SK-N-SH (cell line): ENCODE measurements around the gene TMPRSS6. TPM values are rescaled to one million over a fixed set of nuclear protein-coding genes. Genes with fewer than 3 reads are reported as not detected.

Experiments used
- CTCF ChIA-PET: fragments of 300-600, 350-600 bp; formaldehyde crosslinking; extraction: SDS; loops from one replicate; lab custom pipeline; 2021; lab: Yijun Ruan, JAX
- POLR2A ChIA-PET: fragments of 350-600 bp; sonication (Branson Sonifier 250); formaldehyde crosslinking; extraction: SDS; loops from one replicate; lab custom pipeline; 2020; ENCODE audit warnings: antibody characterized with exemption, inconsistent platforms; lab: Yijun Ruan, JAX
- DNase-seq: peaks from one replicate; pipeline ENCODE4 v3.0.0; 2012
- H2AFZ ChIP-seq: fragments of 200-600 bp; sonication (generic); 2 replicates; pipeline ENCODE4 v1.8.1; 2016; ENCODE audit warnings: antibody characterized with exemption, mild to moderate bottlenecking, low read depth
- H3F3A ChIP-seq: fragments of 200-600 bp; sonication (generic); replicated peaks from 2 replicates; pipeline ENCODE3; 2016; ENCODE audit warnings: antibody characterized with exemption, mild to moderate bottlenecking; ENCODE audit not compliant: insufficient read depth
- H3K27ac ChIP-seq, 2 experiments: fragments of 200-500 bp in 1 of 2; fragments of 200-600 bp in 1 of 2; sonication (Bioruptor generic) in 1 of 2; sonication (generic), shearing (Covaris generic) in 1 of 2; 2 replicates each; pipeline versions ENCODE4 v1.5.1 to v1.6.1; 2014 to 2016; ENCODE audit warnings: low read depth in 2 of 2, inconsistent platforms in 1 of 2, low read length in 1 of 2, mild to moderate bottlenecking in 1 of 2, mixed read lengths in 1 of 2
- H3K27me3 ChIP-seq: fragments of 200-600 bp; sonication (generic), shearing (Covaris generic); 2 replicates; pipeline ENCODE4 v1.6.1; 2016; ENCODE audit warnings: mixed run types; ENCODE audit not compliant: insufficient read depth
- H3K36me3 ChIP-seq, 2 experiments: fragments of 200-500 bp in 1 of 2; fragments of 200-600 bp in 1 of 2; sonication (Bioruptor generic) in 1 of 2; sonication (generic) in 1 of 2; replicated peaks in 1 of 2; 2 replicates each; pipeline versions ENCODE3 to v1.5.1; 2014 to 2016; ENCODE audit warnings: low read length in 1 of 2, mild to moderate bottlenecking in 1 of 2; ENCODE audit not compliant: insufficient read depth in 2 of 2, control insufficient read depth in 1 of 2
- H3K4me1 ChIP-seq, 2 experiments: fragments of 200-500 bp in 1 of 2; fragments of 200-600 bp in 1 of 2; sonication (Bioruptor generic) in 1 of 2; sonication (generic), shearing (Covaris generic) in 1 of 2; 2 replicates each; pipeline versions ENCODE4 v1.5.1 to v1.6.1; 2014 to 2016; ENCODE audit warnings: low read depth in 1 of 2, low read length in 1 of 2, mixed run types in 1 of 2; ENCODE audit not compliant: insufficient read depth in 2 of 2, control insufficient read depth in 1 of 2
- H3K4me2 ChIP-seq: fragments of 200-600 bp; sonication (generic), shearing (Covaris generic); 2 replicates; pipeline ENCODE4 v1.6.1; 2017; ENCODE audit warnings: mixed run types
- H3K4me3 ChIP-seq, 2 experiments: fragments of 200-500 bp in 1 of 2; fragments of 200-600 bp in 1 of 2; sonication (Bioruptor generic) in 1 of 2; sonication (generic), shearing (Covaris generic) in 1 of 2; 2 replicates each; pipeline versions ENCODE4 v1.5.1 to v1.8.1; 2014 to 2016; ENCODE audit warnings: low read depth in 2 of 2, inconsistent platforms in 1 of 2, low read length in 1 of 2, mild to moderate bottlenecking in 1 of 2, mixed read lengths in 1 of 2, moderate library complexity in 1 of 2
- H3K79me2 ChIP-seq: fragments of 200-600 bp; sonication (generic); 2 replicates; pipeline ENCODE4 v1.8.1; 2017; ENCODE audit warnings: mild to moderate bottlenecking; ENCODE audit not compliant: insufficient read depth
- H3K9ac ChIP-seq: fragments of 200-600 bp; sonication (generic); 2 replicates; pipeline ENCODE4 v1.6.1; 2017; ENCODE audit warnings: mixed run types
- H3K9me2 ChIP-seq: fragments of 200-600 bp; sonication (generic); 2 replicates; pipeline ENCODE4 v1.6.1; 2017; ENCODE audit warnings: mixed run types
- H3K9me3 ChIP-seq: fragments of 200-600 bp; sonication (generic); 2 replicates; pipeline ENCODE4 v1.6.1; 2017; ENCODE audit warnings: mixed run types, mild to moderate bottlenecking, moderate library complexity
- H4K20me1 ChIP-seq: fragments of 200-600 bp; sonication (generic); 2 replicates; pipeline ENCODE4 v1.6.1; 2017; ENCODE audit warnings: mild to moderate bottlenecking, mixed run types; ENCODE audit not compliant: insufficient read depth
- ELF1 ChIP-seq: IDR thresholded peaks from 2 replicates; pipeline ENCODE4 v1.4.0; 2012
- FOSL2 ChIP-seq: IDR thresholded peaks from 2 replicates; pipeline ENCODE4 v1.4.0; 2012; ENCODE audit warnings: low read depth, mild to moderate bottlenecking, moderate library complexity, borderline replicate concordance
- GATA2 ChIP-seq: sonication (generic); formaldehyde crosslinking; IDR thresholded peaks from 2 replicates; pipeline ENCODE4 v1.5.0; 2020; ENCODE audit warnings: mild to moderate bottlenecking, missing genetic modification reagents
- JUND ChIP-seq: IDR thresholded peaks from 2 replicates; pipeline ENCODE4 v1.4.0; 2012
- MAX ChIP-seq: IDR thresholded peaks from 2 replicates; pipeline ENCODE4 v1.4.0; 2012; ENCODE audit warnings: low read depth
- MXI1 ChIP-seq: IDR thresholded peaks from 2 replicates; pipeline ENCODE4 v1.6.1; 2012; ENCODE audit warnings: mild to moderate bottlenecking, low read depth, low read length, improper control_type of control experiment
- NFIC ChIP-seq: IDR thresholded peaks from 2 replicates; pipeline ENCODE4 v1.4.0; 2012; ENCODE audit warnings: borderline replicate concordance
- NRF1 ChIP-seq: IDR thresholded peaks from 2 replicates; pipeline ENCODE4 v1.6.1; 2012; ENCODE audit warnings: low read depth, mild to moderate bottlenecking, low read length
- PBX3 ChIP-seq: IDR thresholded peaks from 2 replicates; pipeline ENCODE4; 2012
- POLR2AphosphoS5 ChIP-seq: IDR thresholded peaks from 2 replicates; pipeline ENCODE4 v1.6.1; 2012; ENCODE audit warnings: low read depth, low read length
- RAD21 ChIP-seq: IDR thresholded peaks from 2 replicates; pipeline ENCODE4 v1.6.1; 2012; ENCODE audit warnings: mild to moderate bottlenecking, low read length
- RFX5 ChIP-seq: IDR thresholded peaks from 2 replicates; pipeline ENCODE4 v1.6.1; 2012; ENCODE audit warnings: mild to moderate bottlenecking, improper control_type of control experiment, low read length
- RXRA ChIP-seq: IDR thresholded peaks from 2 replicates; pipeline ENCODE4 v1.4.0; 2012; ENCODE audit warnings: low read depth, mild to moderate bottlenecking, borderline replicate concordance
- SIN3A ChIP-seq: IDR thresholded peaks from 2 replicates; pipeline ENCODE4 v1.6.1; 2012; ENCODE audit warnings: low read depth, mild to moderate bottlenecking, low read length, moderate library complexity, borderline replicate concordance
- TAF1 ChIP-seq: IDR thresholded peaks from 2 replicates; pipeline ENCODE4 v1.6.1; 2012; ENCODE audit warnings: low read depth, mild to moderate bottlenecking, low read length, moderate library complexity, borderline replicate concordance
- TCF12 ChIP-seq: IDR thresholded peaks from 2 replicates; pipeline ENCODE4 v1.4.0; 2012
- USF1 ChIP-seq: IDR thresholded peaks from 2 replicates; pipeline ENCODE4 v1.4.0; 2012; ENCODE audit warnings: low read depth, borderline replicate concordance
- YY1 ChIP-seq: IDR thresholded peaks from 2 replicates; pipeline ENCODE4 v1.4.0; 2012; ENCODE audit warnings: low read depth, mild to moderate bottlenecking
- WGBS: methylation state at CpG from one replicate; pipeline ENCODE4 v1.1.6; 2017; ENCODE audit warnings: low lambda C conversion rate; 5-methylcytosine and 5-hydroxymethylcytosine counted together
- polyA plus RNA-seq, 3 experiments: library from polyadenylated mRNA; depleted of rRNA; stranded (reverse); fragments of >200 nt; gene quantifications; 2 replicates each; pipeline ENCODE4 v1.2.3, GENCODE V29; 2012

TMPRSS6 gene
- polyA plus RNA-seq, 1 of the 3 experiments (the other 2 are of a cell fraction), result not detected

- H3K9me3 ChIP-seq, result no peaks in the 10 kb centered on the region
- no peaks in the 10 kb centered on the region for H3K4me1 ChIP-seq
- H3K79me2 ChIP-seq, result no peaks in the 10 kb centered on the region
- H3K4me3 ChIP-seq, result no peak overlapping the region
- no peak overlapping the region for H3K27ac ChIP-seq
- no peak overlapping the region for H2AFZ ChIP-seq
- POLR2A ChIA-PET, result no interaction called here
- CTCF ChIA-PET, result interaction anchor here (2.8 kb wide), 1 partner anchor 9 kb away, joined by 8 read pairs; no protein-coding TSS in a partner anchor
- TF ChIP-seq MAX, result no peak
- TF ChIP-seq RAD21, result no peak
- TF ChIP-seq, all 33 proteins: peak for 0
- H3K4me2 ChIP-seq, result no peak overlapping the region
- H3K27me3 ChIP-seq, result no peaks in the 10 kb centered on the region
- 78% methylated on average over 2 of the region's 10 CpGs for WGBS
- DNase-seq, result no peak
- no peak overlapping the region for H3K9ac ChIP-seq
- no peaks in the 10 kb centered on the region for H4K20me1 ChIP-seq
- no peaks in the 10 kb centered on the region for H3K36me3 ChIP-seq
- H3F3A ChIP-seq, result no peaks in the 10 kb centered on the region
- no peaks in the 10 kb centered on the region for H3K9me2 ChIP-seq
These were observed 25.1 kb downstream of the TMPRSS6 start for GRCh38 chr22:37084385-37084784.

DNA sequence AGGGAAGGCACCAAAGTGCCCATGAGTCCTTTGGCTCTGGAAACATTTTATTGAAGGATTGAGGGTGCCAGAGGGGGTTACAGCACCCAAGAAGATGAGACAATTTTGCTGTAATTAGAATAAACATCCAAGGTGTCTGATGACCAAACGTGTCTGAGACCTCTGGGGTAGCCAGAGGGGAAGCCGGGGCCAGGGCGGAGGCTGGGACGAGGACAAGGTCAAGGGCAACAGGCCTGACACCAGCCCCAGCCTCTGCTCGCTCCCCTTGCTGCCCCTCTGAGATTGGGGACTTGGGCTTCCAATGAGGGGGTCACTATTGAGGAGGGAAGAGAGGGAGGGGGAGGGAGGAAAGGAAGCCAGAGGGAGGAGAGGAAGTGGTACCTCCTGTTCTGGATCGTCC lies 25.6 kb downstream of the TMPRSS6 start:
- TF ChIP-seq RFX5 (no peak), NRF1 (no peak), PBX3 (no peak), POLR2AphosphoS5 (no peak), RAD21 (no peak), YY1 (no peak), NFIC (no peak), USF1 (no peak), SIN3A (no peak), TAF1 (no peak), TCF12 (no peak), JUND (no peak), RXRA (no peak), GATA2 (CRISPR knock-in tag) (no peak), MXI1 (no peak), ELF1 (no peak), FOSL2 (no peak)
- no peaks in the 10 kb centered on the region for H3K27me3 ChIP-seq
- POLR2A ChIA-PET, result no interaction called here
- no peaks in the 10 kb centered on the region for H3K9me3 ChIP-seq
- no peaks in the 10 kb centered on the region for H3F3A ChIP-seq
- no peak overlapping the region for H3K4me3 ChIP-seq
- H3K79me2 ChIP-seq, result no peaks in the 10 kb centered on the region
- no peak overlapping the region for H3K4me2 ChIP-seq
- WGBS, result 53% methylated on average over 6 of the region's 6 CpGs
- H2AFZ ChIP-seq, result no peak overlapping the region
- H3K9ac ChIP-seq, result no peak overlapping the region
- no peaks in the 10 kb centered on the region for H3K4me1 ChIP-seq
- H3K9me2 ChIP-seq, result no peaks in the 10 kb centered on the region
- no peaks in the 10 kb centered on the region for H4K20me1 ChIP-seq
- no peak for DNase-seq
- CTCF ChIA-PET, result no interaction called here
- no peaks in the 10 kb centered on the region for H3K36me3 ChIP-seq
- no peak overlapping the region for H3K27ac ChIP-seq
